Neuron (in vitro differentiated cells): ENCODE results near the gene CFAP61.

Experiments used
- H2AFZ ChIP-seq: one replicate; pipeline ENCODE4 v1.6.1; 2013; ENCODE audit warnings: low read depth, mild to moderate bottlenecking, inconsistent platforms, low read length, moderate library complexity
- H3K27me3 ChIP-seq: one replicate; pipeline ENCODE4 v1.6.1; 2013; ENCODE audit warnings: low read length; ENCODE audit not compliant: insufficient read depth
- H3K36me3 ChIP-seq: one replicate; pipeline ENCODE4 v1.6.1; 2013; ENCODE audit warnings: low read length; ENCODE audit not compliant: insufficient read depth
- H3K4me1 ChIP-seq: one replicate; pipeline ENCODE4 v1.6.1; 2013; ENCODE audit warnings: low read length; ENCODE audit not compliant: insufficient read depth
- H3K4me3 ChIP-seq: 2 replicates; pipeline ENCODE4 v1.5.1; 2013; ENCODE audit warnings: mild to moderate bottlenecking, low read length, moderate library complexity
- H3K9me3 ChIP-seq: one replicate; pipeline ENCODE4 v1.6.1; 2013; ENCODE audit warnings: low read length

The CFAP61 gene

GRCh38 chr20:20363434-20363798 is 311.1 kb downstream of the CFAP61 start:
- Histone ChIP-seq H3K9me3 (no peaks in the 10 kb centered on the region), H3K4me3 (peak overlapping the region; percentile 29), H3K36me3 (no peaks in the 10 kb centered on the region), H3K4me1 (peaks cover 56% of the 10 kb centered on the region), H3K27me3 (peaks cover 28% of the 10 kb centered on the region), H2AFZ (no peak overlapping the region)

- H3K4me3 ChIP-seq: peak overlapping the region; percentile 32
- peaks cover 31% of the 10 kb centered on the region for H3K27me3 ChIP-seq
These were observed 311.7 kb downstream of the CFAP61 start for GRCh38 chr20:20363799-20364592.

GRCh38 chr20:20364593-20365479 is 312.5 kb downstream of the CFAP61 start:
- no peaks in the 10 kb centered on the region for H3K9me3 ChIP-seq
- peaks cover 37% of the 10 kb centered on the region for H3K27me3 ChIP-seq
- no peak overlapping the region for H2AFZ ChIP-seq
- H3K36me3 ChIP-seq: no peaks in the 10 kb centered on the region
- peaks cover 63% of the 10 kb centered on the region for H3K4me1 ChIP-seq
- H3K4me3 ChIP-seq: peak overlapping the region; percentile 32

More at GRCh38 chr20:20363799-20364592, 311.7 kb downstream of the CFAP61 start:
- Histone ChIP-seq H3K9me3 (no peaks in the 10 kb centered on the region), H2AFZ (no peak overlapping the region), H3K36me3 (no peaks in the 10 kb centered on the region), H3K4me1 (peaks cover 56% of the 10 kb centered on the region)

- peaks cover 67% of the 10 kb centered on the region for H3K4me1 ChIP-seq
- no peaks in the 10 kb centered on the region for H3K9me3 ChIP-seq
- H3K27me3 ChIP-seq: peaks cover 43% of the 10 kb centered on the region
- no peaks in the 10 kb centered on the region for H3K36me3 ChIP-seq
- H2AFZ ChIP-seq: no peak overlapping the region
- H3K4me3 ChIP-seq: peak overlapping the region; percentile 32
These were observed 313.3 kb downstream of the CFAP61 start for GRCh38 chr20:20365480-20366161.

GRCh38 chr20:20366551-20366875 is 314.2 kb downstream of the CFAP61 start:
- H3K4me1 ChIP-seq: peaks cover 63% of the 10 kb centered on the region
- H3K36me3 ChIP-seq: no peaks in the 10 kb centered on the region
- H2AFZ ChIP-seq: no peak overlapping the region
- peak overlapping the region; percentile 59 for H3K4me3 ChIP-seq
- H3K27me3 ChIP-seq: peaks cover 52% of the 10 kb centered on the region
- H3K9me3 ChIP-seq: no peaks in the 10 kb centered on the region

- Histone ChIP-seq H3K27me3 (peaks cover 57% of the 10 kb centered on the region), H3K4me3 (peak overlapping the region; percentile 59), H3K36me3 (no peaks in the 10 kb centered on the region), H3K9me3 (no peaks in the 10 kb centered on the region), H3K4me1 (peaks cover 61% of the 10 kb centered on the region), H2AFZ (peak overlapping the region; percentile 73)
These were observed 314.7 kb downstream of the CFAP61 start for GRCh38 chr20:20366876-20367574.

GRCh38 chr20:20367575-20368417 is 315.5 kb downstream of the CFAP61 start, which contains the start of gene INSM1:
Gene INSM1 (plus strand): TSS chr20:20368104. CDS start chr20:20368268, 164 bp downstream.
- Histone ChIP-seq H3K4me1 (peaks cover 58% of the 10 kb centered on the region), H3K36me3 (no peaks in the 10 kb centered on the region), H3K4me3 (peak within 1 kb of the TSS; percentile 59), H3K27me3 (peaks cover 62% of the 10 kb centered on the region), H3K9me3 (no peaks in the 10 kb centered on the region), H2AFZ (peak within 1 kb of the TSS; percentile 73)

- H3K4me3 ChIP-seq: peak overlapping the region; percentile 59
- H3K9me3 ChIP-seq: peaks cover under 1% of the 10 kb centered on the region
- peaks cover 53% of the 10 kb centered on the region for H3K4me1 ChIP-seq
- H3K27me3 ChIP-seq: peaks cover 68% of the 10 kb centered on the region
- H2AFZ ChIP-seq: peak overlapping the region; percentile 9
- H3K36me3 ChIP-seq: no peaks in the 10 kb centered on the region
These were observed 316.3 kb downstream of the CFAP61 start for GRCh38 chr20:20368418-20369249.

- peaks cover 47% of the 10 kb centered on the region for H3K4me1 ChIP-seq
- H3K4me3 ChIP-seq: peak overlapping the region; percentile 59
These were observed 317.1 kb downstream of the CFAP61 start for GRCh38 chr20:20369250-20370093.

GRCh38 chr20:20370094-20370575 is 317.8 kb downstream of the CFAP61 start:
- Histone ChIP-seq H3K36me3 (no peaks in the 10 kb centered on the region), H3K4me1 (peaks cover 47% of the 10 kb centered on the region), H2AFZ (no peak overlapping the region), H3K4me3 (peak overlapping the region; percentile 59), H3K9me3 (peaks cover 8% of the 10 kb centered on the region), H3K27me3 (peaks cover 68% of the 10 kb centered on the region)

More at GRCh38 chr20:20369250-20370093, 317.1 kb downstream of the CFAP61 start:
- Histone ChIP-seq H3K36me3 (no peaks in the 10 kb centered on the region), H3K9me3 (peaks cover 4% of the 10 kb centered on the region), H2AFZ (peak overlapping the region; percentile 9), H3K27me3 (peaks cover 69% of the 10 kb centered on the region)
